ENCODE results near the gene MYO15B.

Gene MYO15B

GRCh38 chr17:75641343-75641742, 53.7 kb downstream of the MYO15B start:
- no peak for DNase-seq

DNA sequence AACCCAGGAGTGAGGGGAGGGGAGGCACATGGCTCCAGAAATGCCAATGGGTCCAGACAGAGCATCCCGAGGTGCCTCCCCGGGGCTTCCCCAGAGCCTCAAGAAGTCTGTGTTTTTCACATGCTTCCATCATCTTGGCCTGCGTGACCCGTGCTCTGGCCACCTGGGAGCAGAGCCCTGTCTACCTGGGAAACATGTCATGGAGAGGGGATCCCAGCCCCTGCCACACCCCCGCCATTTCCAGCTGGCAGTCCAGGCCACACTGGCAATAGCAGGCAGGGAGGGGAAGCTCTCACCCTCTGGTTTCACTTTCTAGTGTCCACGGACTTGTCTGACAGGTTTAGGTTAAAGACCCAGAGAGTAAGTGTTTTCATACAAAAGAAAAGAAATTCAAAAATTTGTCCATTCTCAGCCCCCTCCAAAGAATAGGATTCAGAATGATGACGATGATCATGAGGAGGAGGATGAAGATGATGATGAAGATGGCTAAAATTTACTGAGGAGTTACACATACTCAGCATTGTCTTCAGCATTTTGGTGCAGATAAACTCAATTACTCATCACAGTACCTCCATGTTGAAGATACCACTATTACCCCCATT, 54.7 kb downstream of the MYO15B start:
- no peak for DNase-seq

- DNase-seq: no peak
Measured at GRCh38 chr17:75642784-75643642, 55.4 kb downstream of the MYO15B start.

DNA sequence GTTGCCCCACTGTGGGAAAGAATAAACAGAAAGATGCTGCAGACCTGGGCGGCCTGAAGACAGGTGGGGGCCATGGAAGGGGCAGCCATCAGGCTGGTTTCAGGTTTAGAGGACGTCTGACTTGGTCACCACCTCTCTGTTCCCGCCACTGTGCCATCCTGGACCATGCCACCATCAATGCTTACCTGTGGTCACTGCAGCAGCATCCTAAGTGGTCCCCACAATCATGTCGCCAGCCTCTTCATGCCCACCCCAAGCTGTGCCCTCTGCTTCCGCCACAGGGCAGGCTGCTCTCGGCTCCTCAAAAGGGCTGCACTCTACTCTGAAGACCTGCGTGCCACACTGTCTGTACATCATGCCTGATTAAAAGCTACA, 56.0 kb downstream of the MYO15B start:
- no peak for DNase-seq

GRCh38 chr17:75645501-75645888, 57.9 kb downstream of the MYO15B start:
- DNase-seq: no peak

GRCh38 chr17:75645889-75646637, 58.5 kb downstream of the MYO15B start:
- no peak for DNase-seq

DNA sequence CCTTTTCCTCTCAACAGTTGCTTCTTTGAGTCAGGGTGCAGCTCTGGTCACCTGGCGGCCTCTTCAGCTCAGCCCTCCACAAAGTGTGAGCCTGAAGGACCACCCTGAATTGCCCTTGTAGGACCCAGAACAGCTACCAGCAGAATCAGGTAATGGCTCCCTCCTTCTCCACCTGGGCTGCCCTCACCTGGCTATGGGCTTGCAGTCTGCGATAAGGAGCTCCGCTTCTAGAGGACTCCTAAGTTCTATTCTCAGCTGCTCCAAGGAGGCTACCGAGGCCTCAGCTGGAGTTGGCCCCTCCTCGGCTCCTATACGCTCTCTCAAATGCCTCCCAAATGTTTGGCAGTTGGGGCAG, 59.0 kb downstream of the MYO15B start:
- no peak for DNase-seq

DNA sequence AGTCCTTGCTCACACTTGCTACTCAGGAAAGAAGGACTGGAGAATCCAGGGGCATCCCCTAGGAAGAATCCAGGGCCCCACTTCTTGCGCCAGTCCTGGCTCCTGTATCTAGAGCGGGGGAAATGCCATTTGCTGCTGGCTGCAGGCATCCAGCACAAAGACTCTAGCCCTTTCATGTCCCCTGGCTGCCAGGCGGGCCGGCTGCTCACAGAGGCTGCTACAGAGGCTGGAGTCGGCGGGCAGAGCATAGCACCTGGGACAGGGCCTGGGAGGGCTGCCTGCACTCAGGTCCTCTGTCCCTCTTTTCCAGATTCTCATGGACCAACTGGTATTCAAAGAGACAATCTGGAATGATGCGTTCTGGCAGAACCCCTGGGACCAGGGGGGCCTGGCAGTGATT, 59.5 kb downstream of the MYO15B start:
- DNase-seq: no peak

GRCh38 chr17:75647921-75648320, 60.3 kb downstream of the MYO15B start:
- no peak for DNase-seq

GRCh38 chr17:75649687-75650086, 62.1 kb downstream of the MYO15B start:
- no peak for DNase-seq

GRCh38 chr17:75650874-75651273, 63.3 kb downstream of the MYO15B start:
- no peak for DNase-seq

GRCh38 chr17:75652341-75652740, 64.7 kb downstream of the MYO15B start:
- no peak for DNase-seq

- peak in 1 of 2 experiments; percentile 11 for DNase-seq
Measured at GRCh38 chr17:75652934-75653549, 65.4 kb downstream of the MYO15B start.

DNA sequence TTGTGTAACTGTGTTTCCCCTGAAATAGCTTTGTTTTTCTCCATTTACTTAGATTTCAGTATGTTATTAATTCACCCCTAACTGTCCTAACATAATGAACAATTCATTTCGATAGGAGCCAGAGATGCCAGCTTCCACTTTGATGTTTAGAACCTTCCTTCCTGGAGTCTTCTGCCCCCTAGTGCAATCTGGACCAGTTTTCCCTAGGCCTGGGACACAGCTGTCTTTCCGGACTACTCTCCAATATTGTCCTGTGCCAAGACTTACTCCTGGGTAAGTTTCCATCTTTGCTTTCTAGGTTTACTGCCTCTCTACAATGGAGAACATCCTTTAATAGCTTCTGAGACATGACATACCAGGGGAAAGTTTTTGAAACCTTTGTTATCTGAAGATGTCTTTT, 66.6 kb downstream of the MYO15B start:
- no peak for DNase-seq

- DNase-seq: no peak
Measured at GRCh38 chr17:75658237-75658636, 70.6 kb downstream of the MYO15B start.

DNA sequence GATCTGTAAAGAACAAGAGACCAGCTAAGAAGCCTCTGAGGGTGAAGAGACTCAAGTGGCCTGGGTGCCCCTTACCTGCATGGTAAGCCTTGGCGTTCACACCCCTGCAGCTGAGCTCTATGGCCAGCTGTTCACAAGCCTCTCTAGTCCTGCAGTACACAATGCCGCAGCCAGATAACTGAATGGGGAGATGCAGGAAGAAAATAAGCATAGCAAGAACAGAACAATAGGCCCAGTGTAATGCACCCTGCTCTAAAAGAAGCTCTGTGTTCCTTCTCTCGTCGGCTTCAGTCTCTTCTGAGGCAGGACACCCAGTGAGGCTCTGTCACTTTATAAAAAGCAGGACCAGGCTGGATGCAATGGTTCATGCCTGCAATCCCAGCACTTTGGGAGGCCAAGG, 73.9 kb downstream of the MYO15B start:
- DNase-seq: no peak

GRCh38 chr17:75662511-75662910, 74.9 kb downstream of the MYO15B start:
- no peak for DNase-seq

- peak in 1 of 2 experiments; percentile 12 for DNase-seq
Measured at GRCh38 chr17:75664099-75664549, 76.5 kb downstream of the MYO15B start.

DNA sequence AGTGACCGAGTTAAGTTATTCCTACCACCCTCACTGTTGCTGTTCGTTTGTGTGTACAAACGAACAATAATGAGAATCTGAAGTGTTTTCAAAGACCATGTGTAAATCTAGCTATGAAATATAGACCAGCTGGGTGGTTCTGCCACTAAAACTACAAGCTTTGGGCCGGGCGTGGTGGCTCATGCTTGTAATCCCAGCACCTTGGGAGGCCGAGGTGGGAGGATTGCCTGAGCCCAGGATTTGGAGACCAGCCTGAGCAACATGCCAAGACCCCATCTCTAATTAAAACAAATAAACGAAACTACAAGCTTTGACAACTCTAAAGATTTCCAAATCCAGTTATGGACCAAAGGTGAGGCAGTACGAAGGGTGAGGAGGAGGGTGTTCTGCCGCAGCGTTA, 78.4 kb downstream of the MYO15B start:
- no peak for DNase-seq

- DNase-seq: peak; percentile 97 to 98
Measured at GRCh38 chr17:75666959-75667790, 79.6 kb downstream of the MYO15B start, which contains the start of the genes RECQL5 and SAP30BP. TSS of gene RECQL5 (minus strand) at chr17:75667154. CDS start at chr17:75666557, 597 bp downstream. TSS of gene SAP30BP (plus strand) at chr17:75667338. CDS start at chr17:75667373, 35 bp downstream.

DNA sequence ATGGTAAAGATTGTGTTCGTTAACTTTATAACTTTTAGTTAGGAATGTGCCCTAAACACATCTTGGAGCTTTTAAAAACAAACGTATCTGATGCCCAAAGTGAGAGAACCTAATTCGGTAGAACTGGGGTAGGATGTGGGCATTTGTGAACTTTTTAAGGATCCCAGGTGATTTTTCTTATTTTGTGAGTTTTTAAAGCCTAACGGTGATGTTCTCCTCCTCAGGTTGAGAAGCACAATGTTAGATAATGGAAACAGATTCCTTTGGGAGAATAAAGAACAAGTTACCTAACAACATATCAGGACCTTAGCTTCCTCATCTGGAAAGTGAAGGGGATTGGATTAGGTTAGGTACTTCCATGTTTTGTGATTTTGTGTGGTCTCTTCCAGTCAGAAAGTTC, 80.2 kb downstream of the MYO15B start:
- DNase-seq: no peak

GRCh38 chr17:75668489-75668888, 80.9 kb downstream of the MYO15B start:
- DNase-seq: no peak

Data from AML-193 (cell line).